Smooth muscle cell (in vitro differentiated cells): ENCODE results near the gene ZNF678. TPM values are rescaled to one million over a fixed set of nuclear protein-coding genes. Genes with fewer than 3 reads are reported as not detected.

Experiments
- DNase-seq: peaks from one replicate; lab custom pipeline; 2025; ENCODE audit not compliant: unreplicated experiment; lab: John Stamatoyannopoulos, UW
- H2AFZ ChIP-seq: fragments of 200-600 bp; sonication (generic); 2 replicates; pipeline ENCODE4 v1.6.0; 2016; ENCODE audit warnings: antibody characterized with exemption, low read depth, mild to moderate bottlenecking
- H3F3A ChIP-seq: fragments of 200-600 bp; sonication (generic); 2 replicates; pipeline ENCODE4 v1.6.0; 2017; ENCODE audit warnings: antibody characterized with exemption, low read depth
- H3K27ac ChIP-seq: fragments of 200-600 bp; sonication (generic); 2 replicates; pipeline ENCODE4 v1.5.1; 2016; ENCODE audit warnings: low read depth, mild to moderate bottlenecking
- H3K27me3 ChIP-seq: fragments of 200-600 bp; sonication (generic); 2 replicates; pipeline ENCODE4 v1.6.1; 2016; ENCODE audit warnings: low read depth, mild to moderate bottlenecking
- H3K36me3 ChIP-seq: fragments of 200-600 bp; sonication (generic); 2 replicates; pipeline ENCODE4 v1.5.1; 2016; ENCODE audit warnings: low read depth
- H3K4me1 ChIP-seq: fragments of 200-600 bp; sonication (generic); 2 replicates; pipeline ENCODE4 v1.5.1; 2016; ENCODE audit warnings: low read depth
- H3K4me2 ChIP-seq: fragments of 200-600 bp; sonication (generic); 2 replicates; pipeline ENCODE4 v1.6.0; 2016; ENCODE audit warnings: mild to moderate bottlenecking
- H3K4me3 ChIP-seq: fragments of 200-600 bp; sonication (generic); 2 replicates; pipeline ENCODE4 v1.5.1; 2016; ENCODE audit warnings: mild to moderate bottlenecking
- H3K79me2 ChIP-seq: fragments of 200-600 bp; sonication (generic); 2 replicates; pipeline ENCODE4 v1.6.0; 2016; ENCODE audit warnings: low read depth, mild to moderate bottlenecking
- H3K9ac ChIP-seq: fragments of 200-600 bp; sonication (generic); 2 replicates; pipeline ENCODE4 v1.6.0; 2016; ENCODE audit warnings: low read depth
- H3K9me3 ChIP-seq: fragments of 200-600 bp; sonication (generic); replicated peaks from 2 replicates; pipeline ENCODE4 v1.5.1; 2016; ENCODE audit warnings: low read depth
- H4K20me1 ChIP-seq: fragments of 200-600 bp; sonication (generic); 2 replicates; pipeline ENCODE4 v1.6.0; 2016; ENCODE audit warnings: low read depth
- WGBS: methylation state at CpG from one replicate; pipeline ENCODE4 v1.1.7; 2016; ENCODE audit warnings: low lambda C conversion rate; 5-methylcytosine and 5-hydroxymethylcytosine counted together
- polyA plus RNA-seq: library from polyadenylated mRNA; unstranded; fragments of >200 nt; fragmentation: Nextera tagmentation; extraction: Ambion mirVana; gene quantifications from 2 replicates; pipeline ENCODE4 v1.2.1, GENCODE V29; 2016
- total RNA-seq: library from RNA; depleted of rRNA; stranded (reverse); fragments of >200 nt; gene quantifications from 2 replicates; pipeline ENCODE4 v1.2.3, GENCODE V29; 2014
- TF ChIP-seq, protein P1 (sequence below): fragments of 200-600 bp; sonication (generic); IDR thresholded peaks from 2 replicates; pipeline ENCODE4 v1.5.1; 2017; ENCODE audit warnings: borderline replicate concordance, mild to moderate bottlenecking, antibody characterized with exemption; ENCODE audit not compliant: insufficient read depth, poor library complexity, severe bottlenecking

ZNF678 gene
- total and polyA plus RNA-seq, 2 experiments from 2014 or later, result 2.1 to 8.7 TPM

GRCh38 chr1:227541129-227541528 lies 22.2 kb upstream of the ZNF678 start:
- Histone ChIP-seq H3F3A (no peaks in the 10 kb centered on the region), H3K9ac (no peak overlapping the region), H3K79me2 (no peaks in the 10 kb centered on the region), H3K4me2 (no peak overlapping the region), H4K20me1 (no peaks in the 10 kb centered on the region), H3K36me3 (no peaks in the 10 kb centered on the region), H3K4me1 (no peaks in the 10 kb centered on the region), H2AFZ (no peak overlapping the region), H3K27ac (no peak overlapping the region), H3K9me3 (peaks cover 5% of the 10 kb centered on the region), H3K27me3 (no peaks in the 10 kb centered on the region), H3K4me3 (no peak overlapping the region)
- no peak for DNase-seq
- TF ChIP-seq, protein P1, sequence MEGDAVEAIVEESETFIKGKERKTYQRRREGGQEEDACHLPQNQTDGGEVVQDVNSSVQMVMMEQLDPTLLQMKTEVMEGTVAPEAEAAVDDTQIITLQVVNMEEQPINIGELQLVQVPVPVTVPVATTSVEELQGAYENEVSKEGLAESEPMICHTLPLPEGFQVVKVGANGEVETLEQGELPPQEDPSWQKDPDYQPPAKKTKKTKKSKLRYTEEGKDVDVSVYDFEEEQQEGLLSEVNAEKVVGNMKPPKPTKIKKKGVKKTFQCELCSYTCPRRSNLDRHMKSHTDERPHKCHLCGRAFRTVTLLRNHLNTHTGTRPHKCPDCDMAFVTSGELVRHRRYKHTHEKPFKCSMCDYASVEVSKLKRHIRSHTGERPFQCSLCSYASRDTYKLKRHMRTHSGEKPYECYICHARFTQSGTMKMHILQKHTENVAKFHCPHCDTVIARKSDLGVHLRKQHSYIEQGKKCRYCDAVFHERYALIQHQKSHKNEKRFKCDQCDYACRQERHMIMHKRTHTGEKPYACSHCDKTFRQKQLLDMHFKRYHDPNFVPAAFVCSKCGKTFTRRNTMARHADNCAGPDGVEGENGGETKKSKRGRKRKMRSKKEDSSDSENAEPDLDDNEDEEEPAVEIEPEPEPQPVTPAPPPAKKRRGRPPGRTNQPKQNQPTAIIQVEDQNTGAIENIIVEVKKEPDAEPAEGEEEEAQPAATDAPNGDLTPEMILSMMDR, result no peak
- WGBS, result 96% methylated on average over 5 of the region's 5 CpGs

GRCh38 chr1:227541796-227542152 lies 21.6 kb upstream of the ZNF678 start:
- Histone ChIP-seq H2AFZ (peak overlapping the region; percentile 98), H3K79me2 (no peaks in the 10 kb centered on the region), H3K27ac (no peak overlapping the region), H3F3A (no peaks in the 10 kb centered on the region), H3K9ac (peak overlapping the region; percentile 57), H4K20me1 (no peaks in the 10 kb centered on the region), H3K27me3 (no peaks in the 10 kb centered on the region), H3K4me2 (peak overlapping the region; percentile 99), H3K4me1 (no peaks in the 10 kb centered on the region), H3K4me3 (peak overlapping the region; percentile 82), H3K9me3 (peaks cover 5% of the 10 kb centered on the region), H3K36me3 (no peaks in the 10 kb centered on the region)
- WGBS, result 39% methylated on average over 32 of the region's 32 CpGs
- TF ChIP-seq, protein P1, result no peak
- no peak for DNase-seq

DNA sequence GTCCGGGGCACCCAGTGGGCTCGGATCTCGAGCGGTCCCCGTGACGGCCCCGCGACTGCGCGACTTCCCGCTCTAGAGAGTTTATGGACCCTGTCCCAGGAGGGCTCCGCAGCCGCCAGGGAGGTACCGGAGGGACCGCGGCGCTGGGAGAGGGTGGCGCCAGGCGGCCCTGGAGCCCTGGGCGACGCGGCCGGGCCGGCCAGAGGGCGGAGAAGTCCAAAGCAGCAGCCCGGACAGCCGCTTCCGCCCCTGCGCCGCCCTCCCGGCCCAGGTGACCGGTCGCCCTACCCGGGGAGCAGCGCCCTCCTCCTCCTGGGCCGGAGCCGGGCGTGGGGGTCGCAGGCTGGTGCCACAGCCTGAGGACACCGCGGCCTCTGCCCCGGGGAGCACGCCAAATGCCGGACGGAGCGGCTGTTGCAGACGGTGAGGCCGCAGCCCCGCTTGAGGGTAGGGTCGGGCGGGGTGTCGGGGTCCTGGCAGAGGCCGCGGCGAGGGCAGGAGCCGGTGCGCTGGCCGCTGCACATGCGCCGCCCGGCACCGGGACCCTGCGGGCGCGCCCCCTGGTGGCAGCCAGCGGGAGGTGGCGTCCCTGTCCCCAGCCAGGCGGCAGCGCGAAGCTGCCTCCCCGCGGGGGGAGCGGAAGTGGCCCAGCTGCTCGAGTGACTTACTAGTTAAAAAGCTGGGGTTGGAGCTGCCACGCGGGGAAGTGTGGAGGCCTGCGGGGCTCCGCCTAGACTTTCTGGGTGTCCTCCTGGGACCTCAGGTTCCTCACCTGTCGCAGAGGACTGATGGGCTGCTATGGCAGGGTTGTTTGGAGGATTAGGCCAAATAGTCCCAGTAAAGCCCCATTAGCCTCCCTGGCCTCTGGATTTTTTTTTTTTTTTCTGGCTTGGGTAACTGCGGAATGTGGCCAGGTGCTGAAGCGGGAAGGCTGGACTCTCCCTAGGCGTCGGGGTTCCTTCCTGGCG lies 20.9 kb upstream of the ZNF678 start:
- 11% methylated on average over 56 of the region's 84 CpGs for WGBS
- no peaks in the 10 kb centered on the region for H3K4me1 ChIP-seq
- peak overlapping the region; percentile 82 for H3K4me3 ChIP-seq
- no peak overlapping the region for H3K27ac ChIP-seq
- no peaks in the 10 kb centered on the region for H3K36me3 ChIP-seq
- H3K9ac ChIP-seq, result peak overlapping the region; percentile 57
- no peaks in the 10 kb centered on the region for H4K20me1 ChIP-seq
- peaks cover 5% of the 10 kb centered on the region for H3K9me3 ChIP-seq
- H2AFZ ChIP-seq, result peak overlapping the region; percentile 98
- peak overlapping the region; percentile 99 for H3K4me2 ChIP-seq
- no peaks in the 10 kb centered on the region for H3K79me2 ChIP-seq
- H3K27me3 ChIP-seq, result no peaks in the 10 kb centered on the region
- DNase-seq, result peak; percentile 53
- no peaks in the 10 kb centered on the region for H3F3A ChIP-seq
- TF ChIP-seq, protein P1, result peak; percentile 98
